Measurements from ENCODE around the gene MAD1L1. TPM values are rescaled to one million over a fixed set of nuclear protein-coding genes. Genes with fewer than 3 reads are reported as not detected.
A peak's percentile ranks its signal among the peaks of the same experiment; 100 is the strongest.
"Not testable (repeated sequence)": the region's sequence is repeated elsewhere in the genome, so short reads cannot be mapped to it uniquely, and the experiment has no call there.

MAD1L1 gene
- total RNA-seq, 1 donor from 2014 or later, result 54.0 TPM

- H3K27ac Mint-ChIP-seq; H3K27me3 Mint-ChIP-seq; intact Hi-C loops (cut with micrococcal nuclease); DNase-seq; H3K36me3 Mint-ChIP-seq (ENCODE audit: low read depth); H3K4me1 Mint-ChIP-seq; H3K4me3 Mint-ChIP-seq; H3K9me3 Mint-ChIP-seq: not testable (repeated sequence)
Observed at GRCh38 chr7:1976521-1976920, 256.2 kb downstream of the MAD1L1 start.

- Mint-ChIP-seq H3K4me1 (peaks cover 2% of the 10 kb centered on the region), H3K27ac (no peak overlapping the region), H3K9me3 (no peaks in the 10 kb centered on the region), H3K4me3 (no peak overlapping the region), H3K36me3 (ENCODE audit: low read depth) (peaks cover 5% of the 10 kb centered on the region), H3K27me3 (no peaks in the 10 kb centered on the region)
- no peak for DNase-seq
- intact Hi-C loops (cut with micrococcal nuclease), result no loop called here
Observed at GRCh38 chr7:1975581-1975980, 257.2 kb downstream of the MAD1L1 start.

GRCh38 chr7:1975179-1975578 lies 257.6 kb downstream of the MAD1L1 start:
- Mint-ChIP-seq H3K27me3 (no peaks in the 10 kb centered on the region), H3K36me3 (ENCODE audit: low read depth) (peaks cover 5% of the 10 kb centered on the region), H3K4me3 (no peak overlapping the region), H3K9me3 (no peaks in the 10 kb centered on the region), H3K27ac (no peak overlapping the region), H3K4me1 (peaks cover 2% of the 10 kb centered on the region)
- intact Hi-C loops (cut with micrococcal nuclease), result no loop called here
- DNase-seq, result no peak

GRCh38 chr7:1974290-1975101 lies 258.2 kb downstream of the MAD1L1 start:
- no peaks in the 10 kb centered on the region for H3K27me3 Mint-ChIP-seq
- peaks cover 8% of the 10 kb centered on the region for H3K4me1 Mint-ChIP-seq
- intact Hi-C loops (cut with micrococcal nuclease), result no loop called here
- H3K36me3 Mint-ChIP-seq (ENCODE audit: low read depth), result peaks cover 5% of the 10 kb centered on the region
- no peak for DNase-seq
- no peaks in the 10 kb centered on the region for H3K9me3 Mint-ChIP-seq
- no peak overlapping the region for H3K4me3 Mint-ChIP-seq
- H3K27ac Mint-ChIP-seq, result no peak overlapping the region

- no peak for DNase-seq
- Mint-ChIP-seq H3K27ac (no peak overlapping the region), H3K4me3 (no peak overlapping the region), H3K9me3 (no peaks in the 10 kb centered on the region), H3K36me3 (ENCODE audit: low read depth) (peaks cover 5% of the 10 kb centered on the region), H3K27me3 (no peaks in the 10 kb centered on the region), H3K4me1 (peaks cover 9% of the 10 kb centered on the region)
- intact Hi-C loops (cut with micrococcal nuclease), result no loop called here
Observed at GRCh38 chr7:1973321-1974251, 259.2 kb downstream of the MAD1L1 start.

- intact Hi-C loops (cut with micrococcal nuclease), result no loop called here
- Mint-ChIP-seq H3K36me3 (ENCODE audit: low read depth) (peaks cover 3% of the 10 kb centered on the region), H3K27ac (no peak overlapping the region)
Observed at GRCh38 chr7:1972744-1973143, 260.0 kb downstream of the MAD1L1 start.

GRCh38 chr7:1971946-1972654 lies 260.6 kb downstream of the MAD1L1 start:
- no peak for DNase-seq
- Mint-ChIP-seq H3K4me3 (no peak overlapping the region), H3K9me3 (no peaks in the 10 kb centered on the region), H3K27me3 (no peaks in the 10 kb centered on the region), H3K27ac (no peak overlapping the region), H3K36me3 (ENCODE audit: low read depth) (peaks cover 7% of the 10 kb centered on the region), H3K4me1 (peaks cover 12% of the 10 kb centered on the region)
- intact Hi-C loops (cut with micrococcal nuclease), result no loop called here

More at GRCh38 chr7:1972744-1973143, 260.0 kb downstream of the MAD1L1 start:
- no peak for DNase-seq
- Mint-ChIP-seq H3K27me3 (no peaks in the 10 kb centered on the region), H3K4me1 (peaks cover 9% of the 10 kb centered on the region), H3K4me3 (no peak overlapping the region), H3K9me3 (no peaks in the 10 kb centered on the region)

- Mint-ChIP-seq H3K36me3 (ENCODE audit: low read depth) (peaks cover 11% of the 10 kb centered on the region), H3K27ac (no peak overlapping the region), H3K27me3 (no peaks in the 10 kb centered on the region), H3K9me3 (no peaks in the 10 kb centered on the region), H3K4me1 (peaks cover 16% of the 10 kb centered on the region), H3K4me3 (no peak overlapping the region)
- intact Hi-C loops (cut with micrococcal nuclease), result no loop called here
- no peak for DNase-seq
Observed at GRCh38 chr7:1970895-1971294, 261.9 kb downstream of the MAD1L1 start.

GRCh38 chr7:1970285-1970660 lies 262.5 kb downstream of the MAD1L1 start:
- DNase-seq; H3K9me3 Mint-ChIP-seq; intact Hi-C loops (cut with micrococcal nuclease): not testable (repeated sequence)

GRCh38 chr7:1969459-1970284 lies 263.1 kb downstream of the MAD1L1 start:
- intact Hi-C loops (cut with micrococcal nuclease), result no loop called here
- peaks cover 16% of the 10 kb centered on the region for H3K4me1 Mint-ChIP-seq

More at GRCh38 chr7:1970285-1970660, 262.5 kb downstream of the MAD1L1 start:
- H3K27me3 Mint-ChIP-seq, H3K27ac Mint-ChIP-seq, H3K4me3 Mint-ChIP-seq: not testable (repeated sequence)
- peaks cover 12% of the 10 kb centered on the region for H3K36me3 Mint-ChIP-seq (ENCODE audit: low read depth)
- H3K4me1 Mint-ChIP-seq, result peaks cover 16% of the 10 kb centered on the region

GRCh38 chr7:1968397-1969111 lies 264.2 kb downstream of the MAD1L1 start:
- intact Hi-C loops (cut with micrococcal nuclease), result no loop called here
- H3K9me3 Mint-ChIP-seq, result no peaks in the 10 kb centered on the region
- no peak for DNase-seq
- H3K27me3 Mint-ChIP-seq, result no peaks in the 10 kb centered on the region
- peaks cover 22% of the 10 kb centered on the region for H3K36me3 Mint-ChIP-seq (ENCODE audit: low read depth)
- no peak overlapping the region for H3K27ac Mint-ChIP-seq
- H3K4me1 Mint-ChIP-seq, result peaks cover 14% of the 10 kb centered on the region
- no peak overlapping the region for H3K4me3 Mint-ChIP-seq

More at GRCh38 chr7:1969459-1970284, 263.1 kb downstream of the MAD1L1 start:
- Mint-ChIP-seq H3K27me3 (no peaks in the 10 kb centered on the region), H3K4me3 (no peak overlapping the region), H3K9me3 (no peaks in the 10 kb centered on the region), H3K36me3 (ENCODE audit: low read depth) (peaks cover 15% of the 10 kb centered on the region), H3K27ac (no peak overlapping the region)
- no peak for DNase-seq

GRCh38 chr7:1967512-1968396 lies 265.0 kb downstream of the MAD1L1 start:
- intact Hi-C loops (cut with micrococcal nuclease), result no loop called here
- Mint-ChIP-seq H3K27ac (peak overlapping the region; percentile 2), H3K36me3 (ENCODE audit: low read depth) (peaks cover 23% of the 10 kb centered on the region), H3K9me3 (no peaks in the 10 kb centered on the region), H3K4me3 (no peak overlapping the region), H3K27me3 (no peaks in the 10 kb centered on the region), H3K4me1 (peaks cover 14% of the 10 kb centered on the region)
- DNase-seq, result no peak
